ACHN (cell line): Measurements from ENCODE around the gene FEN1.

Source experiments
- DNase-seq: peaks from one replicate; pipeline ENCODE4 v3.0.0-alpha.2; 2015
- in situ Hi-C: cut with HindIII; loops from 2 replicates; pipeline ENCODE4 v1.10.0; 2017; ENCODE audit warnings: low sequenced_read_pairs, low pct_ligation_motif_present, low pct_unique_long_range_greater_than_20kb

The FEN1 gene

DNA sequence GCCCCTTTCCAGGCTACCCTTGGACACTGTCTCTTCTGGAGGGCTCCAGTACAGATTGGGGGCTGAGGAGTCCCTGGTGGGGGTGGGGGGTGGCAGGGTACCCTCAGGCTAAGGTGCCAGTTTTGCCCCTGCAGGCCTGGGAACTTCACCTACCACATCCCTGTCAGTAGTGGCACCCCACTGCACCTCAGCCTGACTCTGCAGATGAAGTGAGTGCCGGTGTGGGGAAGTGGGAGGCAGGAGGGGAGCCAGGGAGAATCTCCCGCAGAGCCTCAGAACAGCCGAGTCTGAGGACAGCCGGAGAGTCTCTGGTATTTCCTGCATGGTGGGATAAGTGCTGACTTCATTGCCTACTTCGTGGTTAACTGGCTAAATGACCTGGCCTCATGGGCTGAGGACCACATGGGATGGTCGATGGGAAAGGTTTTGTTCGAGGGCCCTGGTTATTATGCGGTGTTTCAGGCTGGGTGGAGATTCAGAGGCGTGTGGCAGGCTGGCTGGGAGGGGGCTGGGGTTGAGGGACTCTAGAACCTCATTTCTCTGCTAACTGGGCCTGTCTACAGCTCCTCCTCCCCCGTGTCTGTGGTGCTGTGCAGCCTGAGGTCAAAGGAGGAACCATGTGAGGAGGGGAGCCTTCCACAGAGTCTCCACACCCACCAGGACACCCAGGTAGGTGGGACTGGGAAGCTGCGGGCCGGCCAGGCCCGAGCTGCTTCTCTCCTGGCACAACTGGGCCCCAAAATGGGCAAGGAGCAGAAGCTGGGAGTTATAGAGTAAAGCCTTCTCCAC lies 8.8 kb upstream of the FEN1 start:
- DNase-seq: no peak
- in situ Hi-C loops: no loop called here

DNA sequence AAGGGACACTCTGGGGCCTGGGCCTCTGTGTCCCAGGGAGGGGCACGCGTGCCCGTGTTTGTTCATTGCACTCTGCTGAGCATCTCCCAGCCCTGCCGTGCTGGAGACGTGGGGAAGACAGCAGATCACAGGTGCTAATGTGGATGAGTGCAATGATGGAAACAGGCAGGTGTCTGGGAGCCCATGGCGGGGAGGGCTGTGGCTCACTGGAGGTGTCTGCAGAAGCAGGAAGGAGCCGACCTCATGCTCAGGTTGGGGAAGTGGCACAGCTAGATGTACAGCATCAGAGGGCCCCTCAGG lies 8.3 kb upstream of the FEN1 start:
- DNase-seq: no peak
- in situ Hi-C loops: no loop called here

DNA sequence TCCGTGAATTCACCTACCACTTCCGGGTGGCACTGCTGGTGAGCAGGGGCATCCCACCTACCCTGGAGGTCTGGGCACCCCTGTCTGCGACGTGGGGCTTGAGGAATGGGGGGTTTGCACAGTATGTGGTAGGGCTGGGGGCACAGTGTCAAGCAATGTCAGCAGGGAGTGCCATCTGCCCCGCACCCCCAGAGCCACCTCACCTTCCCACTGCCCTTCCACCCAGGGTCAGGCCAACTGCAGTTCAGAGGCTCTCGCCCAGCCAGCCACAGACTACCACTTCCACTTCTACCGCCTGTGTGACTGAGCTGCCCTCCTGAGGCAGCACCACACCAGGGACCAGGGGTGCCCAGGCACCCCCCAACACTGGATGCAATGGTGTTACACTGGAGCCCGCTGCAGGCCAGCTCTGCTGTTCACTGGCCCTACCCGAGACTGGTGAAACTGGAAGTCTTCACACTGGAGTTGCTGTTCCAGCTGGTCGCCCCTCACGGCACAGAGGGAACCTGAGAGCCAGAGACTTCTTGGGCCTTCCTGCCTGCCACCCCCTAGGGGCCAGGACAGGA lies 6.8 kb upstream of the FEN1 start:
- in situ Hi-C loops: no loop called here

DNA sequence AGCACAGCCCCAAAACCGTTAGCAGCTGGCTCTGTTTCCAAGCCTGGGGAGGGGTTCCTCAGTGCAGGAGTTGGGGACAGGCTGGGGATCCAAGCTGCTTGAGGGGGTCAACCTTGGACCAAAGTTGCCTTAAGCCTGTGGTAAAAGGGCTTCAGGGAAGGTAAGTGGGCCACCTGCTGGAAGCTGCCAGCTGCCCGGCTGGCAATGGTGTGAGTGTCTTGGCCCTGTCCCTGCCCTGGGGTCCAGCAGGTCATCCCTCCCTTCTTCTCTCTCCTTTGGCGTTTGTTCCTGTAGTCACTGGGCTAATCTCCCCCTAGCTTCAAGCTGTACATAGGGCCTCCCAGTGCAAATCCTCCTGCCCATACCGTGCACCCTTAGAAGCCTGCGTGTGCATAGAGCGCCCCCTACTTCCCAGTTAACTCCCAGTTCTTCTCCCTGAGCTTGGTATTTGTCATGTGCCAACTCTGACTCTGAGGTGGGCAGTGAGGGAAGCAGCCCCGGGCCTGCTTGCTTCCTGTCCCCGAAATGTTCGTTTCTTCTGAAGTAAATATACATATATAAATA lies 4.7 kb upstream of the FEN1 start:
- in situ Hi-C loops: no loop called here
- DNase-seq: peak; percentile 70

More for the DNA sequence above, 6.8 kb upstream of the FEN1 start:
- peak; percentile 69 for DNase-seq

DNA sequence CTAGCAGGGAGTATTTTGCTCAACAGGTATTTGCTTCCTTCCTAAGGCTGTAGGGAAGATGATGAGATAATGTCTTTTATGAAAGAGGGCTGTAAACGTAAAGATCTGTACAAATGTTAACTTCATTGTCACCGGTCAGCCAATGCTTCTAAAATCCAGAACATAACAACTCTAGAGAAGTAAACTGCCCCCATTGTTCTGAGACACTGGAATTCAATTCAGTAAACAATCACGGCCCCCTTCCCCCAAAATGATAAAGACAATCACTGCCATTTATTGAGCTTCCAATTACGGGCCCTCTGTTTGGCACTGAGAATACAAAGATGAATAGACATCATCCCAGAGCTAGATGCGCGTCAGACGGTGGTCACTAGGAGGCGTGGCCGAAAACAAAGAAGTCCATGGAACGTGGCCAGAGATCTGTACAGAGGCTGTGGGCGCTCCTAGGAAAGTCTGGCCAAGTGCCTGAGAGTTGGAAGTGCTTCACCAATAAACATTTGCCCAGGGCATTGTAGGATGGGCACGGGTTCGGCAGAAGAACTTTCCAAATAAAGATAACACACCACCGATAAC lies 888 bp upstream of the FEN1 start:
- in situ Hi-C loops: no loop called here
- peak; percentile 78 for DNase-seq

DNA sequence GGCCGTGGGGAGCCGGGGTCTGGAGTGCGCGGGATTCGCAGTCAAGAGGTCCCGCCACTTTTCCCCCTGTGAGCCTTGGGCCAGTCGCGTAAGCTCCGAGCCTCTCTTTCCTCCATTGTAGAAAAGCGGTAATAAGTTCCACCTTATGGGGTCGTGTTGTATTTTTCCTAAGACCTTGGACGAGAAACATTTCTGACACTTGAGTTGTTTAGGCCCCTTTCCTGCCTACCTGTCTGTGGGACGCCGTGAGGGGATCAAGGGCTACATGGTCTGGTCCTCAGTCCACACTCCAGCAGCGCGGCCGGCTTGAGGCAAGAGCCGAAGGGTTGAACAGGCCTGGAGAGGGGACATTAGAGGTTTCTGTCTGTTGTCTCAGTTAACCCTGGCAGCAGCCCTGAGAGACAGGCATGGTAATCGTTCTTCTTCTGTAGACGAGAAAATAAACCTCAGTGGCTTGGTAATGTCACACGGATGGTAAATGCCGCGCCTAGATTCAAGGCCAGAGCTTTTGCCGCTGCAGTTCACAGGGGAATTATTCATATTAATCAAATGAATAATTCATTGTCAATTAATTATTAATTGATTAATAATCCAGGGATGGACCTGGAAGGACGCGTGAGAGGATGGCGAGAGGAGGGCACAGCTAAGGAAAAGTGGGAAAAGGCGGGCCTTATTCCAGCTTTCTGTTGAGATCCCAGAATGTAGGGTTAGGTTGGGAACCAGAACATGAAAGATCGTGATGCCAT lies 545 bp downstream of the FEN1 start:
- in situ Hi-C loops: no loop called here
- peak; percentile 15 for DNase-seq

DNA sequence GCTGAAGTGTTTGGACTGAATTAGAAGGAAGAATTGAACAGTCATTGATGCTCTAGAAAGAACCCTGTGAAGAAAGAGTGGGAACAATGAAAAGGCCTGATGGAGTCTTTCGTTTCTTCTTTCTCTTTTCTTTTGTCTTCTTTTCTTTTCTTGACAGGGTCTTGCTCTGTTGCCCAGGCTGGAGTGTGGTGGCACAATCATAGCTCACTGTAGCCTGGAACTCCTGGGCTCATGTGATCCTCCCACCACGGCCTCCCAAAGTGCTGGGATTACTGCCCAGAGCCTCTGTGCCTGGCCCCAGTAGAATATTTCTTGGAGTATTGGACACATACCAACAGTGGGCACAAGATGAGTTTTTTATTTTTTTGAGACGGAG lies 1.1 kb downstream of the FEN1 start:
- DNase-seq: no peak
- in situ Hi-C loops: no loop called here

DNA sequence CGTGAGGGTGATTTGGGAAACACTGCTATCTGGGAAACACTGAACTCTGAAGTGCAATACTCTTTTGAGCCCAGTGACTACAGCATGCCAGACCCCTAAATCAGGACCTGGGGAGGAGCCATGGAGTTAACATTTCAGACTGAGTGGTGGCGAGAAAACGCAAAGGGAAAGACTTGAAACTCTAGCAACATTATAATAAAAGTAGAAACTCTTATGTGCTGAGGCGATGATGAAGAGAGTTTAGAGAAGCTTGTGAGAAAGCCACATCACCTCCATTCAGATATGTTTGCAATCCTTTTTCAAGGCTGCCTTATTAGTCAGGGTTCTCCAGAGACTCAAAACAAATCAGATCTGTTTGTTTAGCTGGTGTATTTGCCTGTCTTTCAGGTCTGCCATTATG lies 1.9 kb downstream of the FEN1 start:
- DNase-seq: no peak
- in situ Hi-C loops: no loop called here

DNA sequence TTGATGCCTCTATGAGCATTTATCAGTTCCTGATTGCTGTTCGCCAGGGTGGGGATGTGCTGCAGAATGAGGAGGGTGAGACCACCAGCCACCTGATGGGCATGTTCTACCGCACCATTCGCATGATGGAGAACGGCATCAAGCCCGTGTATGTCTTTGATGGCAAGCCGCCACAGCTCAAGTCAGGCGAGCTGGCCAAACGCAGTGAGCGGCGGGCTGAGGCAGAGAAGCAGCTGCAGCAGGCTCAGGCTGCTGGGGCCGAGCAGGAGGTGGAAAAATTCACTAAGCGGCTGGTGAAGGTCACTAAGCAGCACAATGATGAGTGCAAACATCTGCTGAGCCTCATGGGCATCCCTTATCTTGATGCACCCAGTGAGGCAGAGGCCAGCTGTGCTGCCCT lies 2.7 kb downstream of the FEN1 start:
- in situ Hi-C loops: no loop called here
- DNase-seq: no peak

DNA sequence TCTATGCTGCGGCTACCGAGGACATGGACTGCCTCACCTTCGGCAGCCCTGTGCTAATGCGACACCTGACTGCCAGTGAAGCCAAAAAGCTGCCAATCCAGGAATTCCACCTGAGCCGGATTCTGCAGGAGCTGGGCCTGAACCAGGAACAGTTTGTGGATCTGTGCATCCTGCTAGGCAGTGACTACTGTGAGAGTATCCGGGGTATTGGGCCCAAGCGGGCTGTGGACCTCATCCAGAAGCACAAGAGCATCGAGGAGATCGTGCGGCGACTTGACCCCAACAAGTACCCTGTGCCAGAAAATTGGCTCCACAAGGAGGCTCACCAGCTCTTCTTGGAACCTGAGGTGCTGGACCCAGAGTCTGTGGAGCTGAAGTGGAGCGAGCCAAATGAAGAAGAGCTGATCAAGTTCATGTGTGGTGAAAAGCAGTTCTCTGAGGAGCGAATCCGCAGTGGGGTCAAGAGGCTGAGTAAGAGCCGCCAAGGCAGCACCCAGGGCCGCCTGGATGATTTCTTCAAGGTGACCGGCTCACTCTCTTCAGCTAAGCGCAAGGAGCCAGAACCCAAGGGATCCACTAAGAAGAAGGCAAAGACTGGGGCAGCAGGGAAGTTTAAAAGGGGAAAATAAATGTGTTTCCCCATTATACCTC lies 3.3 kb downstream of the FEN1 start:
- no peak for DNase-seq
- in situ Hi-C loops: no loop called here

DNA sequence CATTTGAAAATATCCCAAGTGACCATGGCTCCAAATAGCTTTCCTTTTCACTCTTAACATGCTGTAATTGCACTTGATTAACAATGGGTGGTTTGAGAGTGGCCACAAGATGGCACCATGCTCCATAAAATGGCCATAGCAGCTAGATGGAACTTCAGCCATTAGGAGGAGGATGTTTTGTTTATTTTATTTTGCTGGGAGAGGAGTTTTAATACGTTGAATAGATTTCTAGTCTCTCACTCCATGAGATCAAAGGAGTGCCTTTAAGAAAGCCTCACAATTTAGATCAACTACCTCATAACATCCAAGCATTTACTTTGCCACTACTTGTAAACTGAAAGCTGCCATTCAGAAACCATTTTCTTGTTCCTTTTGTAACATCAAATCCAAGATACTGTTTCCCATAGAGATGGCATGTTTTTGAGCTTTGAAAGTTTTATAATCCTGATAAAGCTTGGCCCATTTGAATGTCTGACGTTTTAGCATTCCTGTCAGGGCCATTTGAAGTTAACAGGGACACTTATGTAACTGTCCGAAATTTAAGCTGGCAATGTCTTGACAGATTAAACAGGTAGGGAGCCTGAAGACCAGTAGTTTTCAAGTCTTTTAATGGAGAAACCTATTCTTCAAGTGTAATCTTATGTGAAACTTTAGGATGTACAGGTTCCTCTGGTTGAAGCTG lies 4.7 kb downstream of the FEN1 start:
- peak; percentile 73 for DNase-seq
- in situ Hi-C loops: no loop called here

DNA sequence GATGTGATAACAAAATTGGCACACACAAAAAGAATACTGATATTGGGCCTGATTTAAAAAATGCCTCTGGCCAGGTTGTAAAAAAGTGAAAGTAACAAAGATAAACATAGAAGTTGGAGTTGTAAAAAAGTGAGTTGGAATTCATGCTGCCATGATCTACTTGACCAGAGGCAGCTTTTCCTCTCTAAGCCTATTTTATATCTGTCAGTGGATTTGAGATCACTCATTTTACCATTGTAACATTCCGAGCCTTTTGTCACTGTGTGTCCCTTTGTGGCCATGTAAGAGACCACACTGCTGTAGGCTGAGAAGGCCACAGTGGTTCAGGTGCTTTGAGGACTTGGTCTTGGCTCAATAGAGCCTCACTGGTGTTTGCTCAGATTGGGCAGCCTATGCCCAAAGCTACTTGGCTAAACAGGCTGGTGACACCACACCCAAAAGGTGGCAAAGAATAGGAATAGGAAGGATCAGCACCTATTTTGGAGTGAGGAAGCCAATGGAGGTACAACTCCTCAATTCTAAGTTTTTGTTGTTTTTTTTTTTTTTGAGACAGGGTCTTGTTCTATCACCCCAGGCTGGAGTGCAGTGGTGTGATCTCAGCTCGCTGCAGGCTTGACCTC lies 7.1 kb downstream of the FEN1 start:
- in situ Hi-C loops: no loop called here
- no peak for DNase-seq

DNA sequence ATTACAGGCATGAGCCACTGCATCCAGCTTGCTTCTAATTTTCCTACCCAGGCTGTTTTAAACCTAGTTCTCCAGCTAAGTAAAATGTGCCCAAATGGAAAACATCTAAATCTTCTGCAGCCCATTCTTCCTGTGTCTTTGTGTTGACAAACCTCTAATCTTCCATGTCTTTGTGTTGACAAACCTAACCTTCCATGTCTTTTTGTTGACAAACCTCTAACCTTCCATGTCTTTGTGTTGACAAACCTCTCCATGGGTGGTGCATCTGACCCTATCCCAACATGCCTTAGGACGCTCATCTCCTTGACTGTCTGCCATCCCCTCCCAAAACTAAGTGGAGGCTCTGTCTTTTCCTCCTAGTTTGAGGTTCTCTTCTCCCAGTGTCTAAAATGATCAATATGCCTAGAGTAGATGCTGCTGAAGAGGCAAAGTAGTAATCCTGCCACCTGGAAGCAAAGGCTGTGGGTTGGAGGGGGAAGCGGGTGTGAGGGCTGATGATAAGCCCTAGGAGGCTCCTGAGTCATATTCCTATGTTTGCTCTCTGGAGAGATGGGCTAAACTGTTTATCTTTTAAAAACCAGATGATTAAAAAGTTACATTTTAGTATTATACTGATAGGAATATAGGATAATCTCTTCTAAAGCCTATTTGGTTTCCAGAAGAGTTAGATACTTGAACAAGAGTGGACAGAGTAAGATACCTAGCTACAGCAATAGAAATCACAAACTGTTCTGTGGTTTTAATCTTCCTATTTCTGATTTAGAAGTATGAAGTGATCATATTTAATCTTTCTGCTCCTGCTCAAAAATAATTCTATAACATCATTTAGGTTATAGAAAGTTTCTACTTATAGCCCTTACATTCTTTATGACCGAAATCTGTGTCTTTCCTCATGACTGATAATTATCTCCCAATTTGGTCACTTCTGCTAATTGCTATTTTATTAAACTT lies 7.9 kb downstream of the FEN1 start:
- in situ Hi-C loops: no loop called here
- no peak for DNase-seq

DNA sequence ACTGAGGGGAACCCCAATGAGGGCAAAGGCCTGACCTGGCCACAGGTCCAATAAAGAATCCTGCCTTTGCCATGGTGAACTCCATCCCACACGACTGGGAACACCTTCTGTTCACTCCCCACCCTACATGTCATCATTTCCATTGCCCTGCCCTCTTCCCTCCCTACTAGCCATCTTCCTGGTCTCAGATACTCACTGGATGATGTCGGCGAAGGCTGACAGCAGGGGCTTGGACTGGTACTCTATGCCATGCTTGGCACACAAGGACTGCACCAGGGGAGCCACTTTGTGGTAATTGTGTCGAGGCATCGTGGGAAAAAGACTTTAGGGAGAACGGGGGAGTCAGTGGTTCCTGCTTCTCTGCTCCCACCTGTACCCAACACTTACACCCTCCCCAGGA lies 9.9 kb downstream of the FEN1 start:
- in situ Hi-C loops: no loop called here
- DNase-seq: no peak

DNA sequence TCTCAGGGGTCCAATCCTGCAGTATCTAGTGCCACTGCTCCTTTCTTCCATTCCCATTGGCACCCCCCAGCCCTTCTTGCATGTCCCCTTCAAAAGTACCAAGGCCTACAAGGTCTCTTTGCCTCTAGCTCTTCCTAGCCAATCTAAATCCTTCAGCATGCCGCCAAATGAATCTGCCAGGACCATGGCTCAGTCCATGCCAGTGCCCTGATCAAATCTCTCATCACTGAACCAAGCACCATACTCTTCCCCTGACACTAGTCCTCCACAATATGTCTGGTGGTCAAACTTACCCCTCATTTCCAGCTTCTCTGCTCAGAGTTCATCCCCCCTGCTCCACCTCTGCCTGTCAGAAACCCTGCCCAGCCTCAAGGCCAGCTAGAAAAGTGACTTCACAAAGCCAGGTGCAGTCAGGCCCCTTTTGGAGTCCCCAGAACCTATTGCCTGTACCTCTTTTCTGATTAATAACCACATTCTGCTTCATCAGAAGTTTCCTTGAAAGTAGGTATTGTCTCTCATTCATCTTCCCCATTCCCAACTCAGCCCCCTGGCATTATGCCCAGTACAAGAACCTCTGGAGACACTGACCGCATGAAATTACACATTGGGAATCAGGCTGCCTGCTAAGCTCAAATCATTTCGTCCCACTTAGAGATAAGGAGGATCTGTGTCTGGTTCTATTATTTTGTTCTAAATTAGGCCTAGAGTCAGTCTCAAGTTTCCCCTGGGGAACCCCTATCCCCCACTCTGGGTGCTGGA lies 11.4 kb downstream of the FEN1 start:
- DNase-seq: no peak
- in situ Hi-C loops: no loop called here

DNA sequence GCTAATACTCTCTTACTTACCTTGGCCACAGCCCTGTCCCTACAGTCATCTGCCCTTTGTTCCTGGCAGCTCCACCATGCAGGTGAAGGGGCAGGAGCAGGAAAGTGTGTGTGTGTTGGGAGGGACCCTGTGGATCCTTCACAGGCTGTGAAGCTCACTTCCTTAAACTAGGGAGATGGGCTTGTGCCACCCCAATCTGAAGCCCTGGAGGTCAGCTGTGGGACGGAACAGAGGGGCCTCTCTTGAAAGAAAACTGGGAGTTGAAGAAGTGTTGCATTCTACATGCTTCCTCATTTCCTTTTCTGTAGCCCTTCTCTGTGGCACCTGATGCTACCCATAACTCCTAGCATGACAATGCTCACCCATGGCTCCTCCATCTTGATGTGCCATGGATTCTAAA lies 12.4 kb downstream of the FEN1 start:
- in situ Hi-C loops: no loop called here
- no peak for DNase-seq
